Upper lobe of right lung (tissue), 1 donor: ENCODE data around the gene SMOC1. TPM values are rescaled to one million over a fixed set of nuclear protein-coding genes. Genes with fewer than 3 reads are reported as not detected.

ENCODE experiments used
- ATAC-seq: fragments of 200-7000 bp; cut with Tn5 transposase; one replicate; pipeline ENCODE4 v1.9.1; 2020; ENCODE audit warnings: mild to moderate bottlenecking, moderate library complexity
- DNase-seq: peaks from one replicate; pipeline ENCODE4 v3.0.0-alpha.2; 2020
- H3K27ac ChIP-seq: fragments of 200-600 bp; one replicate; pipeline ENCODE4 v1.8.0; 2022
- H3K27me3 ChIP-seq: fragments of 200-600 bp; one replicate; pipeline ENCODE4 v1.8.0; 2022; ENCODE audit warnings: mild to moderate bottlenecking
- H3K36me3 ChIP-seq: fragments of 200-600 bp; one replicate; pipeline ENCODE4 v1.8.0; 2022
- H3K4me1 ChIP-seq: fragments of 200-600 bp; one replicate; pipeline ENCODE4 v1.8.0; 2022
- H3K4me3 ChIP-seq: fragments of 200-600 bp; one replicate; pipeline ENCODE4 v1.8.0; 2022; ENCODE audit warnings: mild to moderate bottlenecking
- H3K9me3 ChIP-seq: fragments of 200-600 bp; one replicate; pipeline ENCODE4 v1.8.0; 2022
- CTCF ChIP-seq: fragments of 200-600 bp; IDR thresholded peaks from one replicate; pipeline ENCODE4 v1.8.0; 2022; ENCODE audit warnings: antibody characterized with exemption
- intact Hi-C: fragments of 100-400 bp; cut with DNase I; formaldehyde crosslinking; loops from one replicate; pipeline ENCODE4 v1.11.0; 2022
- total RNA-seq: library from RNA; stranded (reverse); fragmentation: NEBNext Ultra II Directional; extraction: Animal tissue kit (Norgen Biotek cat#: 25700); gene quantifications from one replicate; pipeline ENCODE4 v1.2.1, GENCODE V29; 2021
- donor health status: DM: no; HTN: yes; CAD: no; lungs with severe emphysema.

Gene SMOC1
- total RNA-seq, 1 donor from 2014 or later, result 1.1 TPM

DNA sequence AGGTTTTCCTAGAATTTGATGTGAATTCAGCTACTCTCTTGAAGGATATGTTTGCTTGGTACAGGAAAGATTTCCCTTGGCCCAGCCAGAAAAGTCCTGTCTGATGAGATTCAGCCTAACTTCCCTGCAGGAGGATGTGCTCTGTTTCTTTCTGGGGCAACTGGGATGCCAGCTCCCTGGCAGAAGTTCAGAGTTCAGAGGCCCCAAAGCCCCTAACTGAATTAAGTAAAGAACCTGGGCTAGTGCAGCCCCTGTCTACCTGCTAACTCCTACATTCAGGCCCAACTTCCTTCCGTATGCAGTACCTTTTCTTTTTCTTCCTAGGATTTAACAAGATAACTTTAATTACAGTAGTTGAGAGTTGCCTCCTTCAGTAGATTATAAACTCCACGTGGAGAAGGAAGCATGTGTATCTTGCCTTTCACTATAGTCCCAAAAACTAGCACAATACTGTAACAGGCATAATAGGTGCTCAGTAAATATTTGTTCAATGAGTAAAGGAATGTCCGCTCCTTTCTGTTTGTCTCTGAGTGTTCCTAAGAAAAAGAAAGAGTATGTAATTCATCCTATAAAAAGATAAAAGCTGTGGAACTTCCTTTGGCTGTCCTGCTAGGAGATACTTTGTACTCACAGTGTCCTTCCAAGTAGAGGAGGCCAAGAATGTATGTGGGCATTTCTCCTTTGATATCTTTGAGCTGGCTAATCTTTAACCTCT lies 168.5 kb downstream of the SMOC1 start:
- Histone ChIP-seq H3K4me3 (no peak overlapping the region), H3K4me1 (no peaks in the 10 kb centered on the region), H3K36me3 (no peaks in the 10 kb centered on the region), H3K27me3 (peaks cover 13% of the 10 kb centered on the region), H3K9me3 (no peaks in the 10 kb centered on the region), H3K27ac (no peak overlapping the region)
- intact Hi-C loops, result no loop called here
- no peak for TF ChIP-seq CTCF
- ATAC-seq (no peak), DNase-seq (no peak)

DNA sequence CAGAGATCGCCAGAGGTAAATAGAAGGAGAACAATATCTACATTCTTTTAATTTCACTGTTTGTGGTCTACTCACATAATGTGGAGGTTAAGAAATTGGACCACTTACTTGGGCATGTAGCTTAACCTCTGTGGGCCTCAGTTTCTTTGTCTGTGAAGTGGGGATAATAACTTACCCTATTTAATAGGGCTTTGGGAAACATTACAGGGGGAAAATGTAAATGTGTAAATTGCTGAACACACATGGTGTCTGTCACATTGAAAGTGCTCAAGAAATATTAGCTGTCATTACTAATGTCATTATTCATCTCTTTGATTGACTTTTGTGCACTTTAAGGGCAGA lies 169.1 kb downstream of the SMOC1 start:
- Histone ChIP-seq H3K9me3 (no peaks in the 10 kb centered on the region), H3K27me3 (peaks cover 13% of the 10 kb centered on the region), H3K36me3 (no peaks in the 10 kb centered on the region), H3K4me3 (no peak overlapping the region), H3K4me1 (no peaks in the 10 kb centered on the region), H3K27ac (no peak overlapping the region)
- ATAC-seq (no peak), DNase-seq (no peak)
- TF ChIP-seq CTCF, result no peak
- intact Hi-C loops, result no loop called here

DNA sequence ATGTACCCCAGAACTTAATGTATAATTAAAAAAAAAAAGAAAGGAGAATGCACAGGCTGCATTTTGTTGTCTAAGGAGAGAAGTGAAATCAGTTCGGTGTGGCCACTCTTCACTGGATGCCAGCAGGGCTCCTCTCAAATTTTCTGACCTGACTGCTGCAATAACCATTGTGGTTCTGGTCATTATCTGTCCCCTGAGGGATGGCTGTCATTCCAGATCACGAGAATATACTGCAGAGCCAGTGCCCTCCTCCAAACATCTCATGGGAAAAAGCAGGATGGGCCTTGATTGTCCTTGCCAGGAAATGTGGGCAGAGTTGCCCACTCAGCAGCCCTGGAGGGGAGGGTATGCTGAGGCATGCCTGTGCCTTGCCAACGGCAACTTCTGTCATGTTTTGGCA lies 170.4 kb downstream of the SMOC1 start:
- H3K27ac ChIP-seq, result no peak overlapping the region
- TF ChIP-seq CTCF, result no peak
- DNase-seq, result no peak

DNA sequence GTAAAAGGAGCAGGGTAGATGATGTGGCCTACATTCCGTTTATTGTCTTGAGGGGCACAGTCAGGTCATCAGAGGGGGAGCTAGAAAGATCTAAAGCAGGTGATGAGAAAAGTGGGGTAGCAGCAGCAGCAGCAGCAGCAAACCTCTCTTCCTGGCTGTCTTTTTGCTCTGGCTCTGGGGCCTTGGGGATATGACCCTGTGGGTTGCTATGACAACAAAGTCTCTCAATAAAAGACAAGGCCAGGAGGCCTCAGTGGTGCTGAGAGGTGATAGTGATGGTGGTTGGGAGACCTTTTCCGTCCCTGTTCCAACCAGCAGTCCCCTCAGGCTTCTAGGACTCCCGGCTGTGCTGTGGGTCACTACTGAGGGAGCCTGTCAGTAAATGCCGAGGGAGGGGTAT lies 170.9 kb downstream of the SMOC1 start:
- Histone ChIP-seq H3K9me3 (no peaks in the 10 kb centered on the region), H3K27me3 (peaks cover 6% of the 10 kb centered on the region), H3K36me3 (no peaks in the 10 kb centered on the region), H3K4me3 (no peak overlapping the region), H3K4me1 (no peaks in the 10 kb centered on the region), H3K27ac (no peak overlapping the region)
- ATAC-seq (no peak), DNase-seq (no peak)
- intact Hi-C loops, result no loop called here
- TF ChIP-seq CTCF, result no peak

More for the DNA sequence above, 170.4 kb downstream of the SMOC1 start:
- H3K4me3 ChIP-seq, result no peak overlapping the region
- no peaks in the 10 kb centered on the region for H3K9me3 ChIP-seq
- no peaks in the 10 kb centered on the region for H3K4me1 ChIP-seq
- H3K36me3 ChIP-seq, result no peaks in the 10 kb centered on the region
- ATAC-seq, result no peak
- intact Hi-C loops, result no loop called here
- H3K27me3 ChIP-seq, result peaks cover 10% of the 10 kb centered on the region

GRCh38 chr14:70052990-70053389 lies 173.8 kb downstream of the SMOC1 start:
- Histone ChIP-seq H3K4me3 (no peak overlapping the region), H3K4me1 (no peaks in the 10 kb centered on the region), H3K27ac (no peak overlapping the region), H3K9me3 (no peaks in the 10 kb centered on the region), H3K27me3 (no peaks in the 10 kb centered on the region), H3K36me3 (no peaks in the 10 kb centered on the region)
- TF ChIP-seq CTCF, result no peak
- intact Hi-C loops, result no loop called here
- DNase-seq (no peak), ATAC-seq (no peak)
